GM23338 (cell line): ENCODE data around the gene MTIF3. TPM values are rescaled to one million over a fixed set of nuclear protein-coding genes. Genes with fewer than 3 reads are reported as not detected.

Experiments
- ATAC-seq: fragments of 200-7000 bp; cut with Tn5 transposase; 3 replicates; pipeline ENCODE4 v1.9.1; 2020
- DNase-seq: peaks from one replicate; pipeline ENCODE4 v3.0.0-alpha.2; 2015; ENCODE audit warnings: low spot score
- H2AFZ ChIP-seq: fragments of 200-600 bp; sonication (generic); 2 replicates; pipeline ENCODE4 v1.8.0; 2016; ENCODE audit warnings: antibody characterized with exemption, mild to moderate bottlenecking, moderate library complexity
- H3F3A ChIP-seq: fragments of 200-600 bp; sonication (generic); replicated peaks from 2 replicates; pipeline ENCODE4 v1.8.0; 2017; ENCODE audit warnings: antibody characterized with exemption, mixed run types, low read depth
- H3K27ac ChIP-seq: fragments of 200-600 bp; sonication (generic); 2 replicates; pipeline ENCODE4 v1.6.1; 2016; ENCODE audit warnings: low read depth
- H3K27me3 ChIP-seq: fragments of 200-600 bp; sonication (generic); 2 replicates; pipeline ENCODE4 v1.8.0; 2016; ENCODE audit warnings: mild to moderate bottlenecking, mixed run types, moderate library complexity; ENCODE audit not compliant: insufficient read depth
- H3K36me3 ChIP-seq: fragments of 200-600 bp; sonication (generic); 2 replicates; pipeline ENCODE4 v1.8.0; 2016; ENCODE audit warnings: mild to moderate bottlenecking; ENCODE audit not compliant: insufficient read depth
- H3K4me1 ChIP-seq: fragments of 200-600 bp; sonication (generic); 2 replicates; pipeline ENCODE4 v1.8.0; 2016; ENCODE audit warnings: mild to moderate bottlenecking, moderate library complexity; ENCODE audit not compliant: insufficient read depth
- H3K4me2 ChIP-seq: fragments of 200-600 bp; sonication (generic); 2 replicates; pipeline ENCODE4 v1.7.1; 2017; ENCODE audit warnings: mixed run types
- H3K4me3 ChIP-seq: fragments of 200-600 bp; sonication (generic); 2 replicates; pipeline ENCODE4 v1.6.1; 2016; ENCODE audit warnings: mixed run types
- H3K79me2 ChIP-seq: fragments of 200-600 bp; sonication (generic); replicated peaks from 2 replicates; pipeline ENCODE4 v1.8.0; 2017; ENCODE audit warnings: mild to moderate bottlenecking; ENCODE audit not compliant: insufficient read depth
- H3K9me2 ChIP-seq: fragments of 200-600 bp; sonication (generic); 2 replicates; pipeline ENCODE4 v1.8.0; 2017; ENCODE audit not compliant: insufficient read depth
- H4K20me1 ChIP-seq: fragments of 200-600 bp; sonication (generic); replicated peaks from 2 replicates; pipeline ENCODE4 v1.8.0; 2017; ENCODE audit warnings: mild to moderate bottlenecking; ENCODE audit not compliant: insufficient read depth
- H3K27ac Mint-ChIP-seq: 2 replicates; pipeline ENCODE4 v1.8.0; 2020; ENCODE audit warnings: inconsistent platforms, mild to moderate bottlenecking, moderate library complexity, mixed read lengths
- H3K27me3 Mint-ChIP-seq: 3 replicates; pipeline ENCODE4 v1.8.0; 2022; ENCODE audit warnings: low read depth, mild to moderate bottlenecking, moderate library complexity, mixed read lengths, inconsistent platforms; ENCODE audit not compliant: insufficient read depth, poor library complexity
- H3K36me3 Mint-ChIP-seq: 3 replicates; pipeline ENCODE4 v1.8.0; 2021; ENCODE audit warnings: low read depth, mild to moderate bottlenecking, inconsistent platforms, moderate library complexity, mixed read lengths
- H3K4me1 Mint-ChIP-seq: 3 replicates; pipeline ENCODE4 v1.8.0; 2020; ENCODE audit warnings: mild to moderate bottlenecking, inconsistent platforms, mixed read lengths
- H3K4me3 Mint-ChIP-seq: 3 replicates; pipeline ENCODE4 v1.8.0; 2021; ENCODE audit warnings: moderate library complexity, mild to moderate bottlenecking, inconsistent platforms, mixed read lengths
- H3K9me3 Mint-ChIP-seq: 3 replicates; pipeline ENCODE4 v1.8.0; 2020; ENCODE audit warnings: moderate library complexity, mild to moderate bottlenecking, inconsistent platforms, mixed read lengths
- CREB1 ChIP-seq: fragments of 250-450 bp; sonication (Bioruptor Pico); IDR thresholded peaks from 2 replicates; pipeline ENCODE4 v1.5.0; 2020; ENCODE audit warnings: low read depth, mild to moderate bottlenecking, moderate library complexity
- EZH2 ChIP-seq: fragments of 200-600 bp; sonication (generic); IDR thresholded peaks from one replicate; pipeline ENCODE4 v1.8.0; 2017; ENCODE audit warnings: antibody characterized with exemption, mild to moderate bottlenecking, low read depth; ENCODE audit not compliant: unreplicated experiment
- EZH2phosphoT487 ChIP-seq: fragments of 200-600 bp; sonication (generic); IDR thresholded peaks from one replicate; pipeline ENCODE4 v1.8.1; 2018; ENCODE audit warnings: antibody characterized with exemption; ENCODE audit not compliant: unreplicated experiment
- JUNB ChIP-seq: IDR thresholded peaks from one replicate; pipeline ENCODE4 v1.6.1; 2016; ENCODE audit warnings: antibody characterized with exemption; ENCODE audit not compliant: unreplicated experiment
- POLR2AphosphoS5 ChIP-seq: IDR thresholded peaks from 2 replicates; pipeline ENCODE4 v1.6.1; 2016; ENCODE audit warnings: antibody characterized with exemption, low read depth
- STAT1 ChIP-seq: IDR thresholded peaks from one replicate; pipeline ENCODE4 v1.6.1; 2016; ENCODE audit warnings: antibody characterized with exemption; ENCODE audit not compliant: unreplicated experiment
- ZNF114 ChIP-seq: fragments of 250-450 bp; sonication (Bioruptor Pico); IDR thresholded peaks from 2 replicates; pipeline ENCODE4 v1.5.0; 2020; ENCODE audit warnings: mild to moderate bottlenecking, moderate library complexity
- ZNF331 ChIP-seq: fragments of 250-450 bp; sonication (Bioruptor Pico); IDR thresholded peaks from 2 replicates; pipeline ENCODE4 v1.5.0; 2020; ENCODE audit warnings: low read depth, mild to moderate bottlenecking, moderate library complexity
- polyA plus RNA-seq: library from polyadenylated mRNA; unstranded; fragments of >200 nt; fragmentation: Nextera tagmentation; extraction: Ambion mirVana; gene quantifications from 2 replicates; pipeline ENCODE4 v1.2.1, GENCODE V29; 2016
- total RNA-seq: library from RNA; depleted of rRNA; stranded (reverse); fragments of >200 nt; shearing (Covaris generic); gene quantifications from 2 replicates; pipeline ENCODE4 v1.2.3, GENCODE V29; 2014
- TF ChIP-seq, protein P1 (sequence below): fragments of 250-450 bp; sonication (Bioruptor Pico); IDR thresholded peaks from 2 replicates; pipeline ENCODE4 v1.5.0; 2020; ENCODE audit warnings: mild to moderate bottlenecking, moderate library complexity
- TF ChIP-seq, protein P2 (sequence below): IDR thresholded peaks from 2 replicates; pipeline ENCODE4 v1.6.1; 2016; ENCODE audit warnings: antibody characterized with exemption
- TF ChIP-seq, protein P3 (sequence below), 2 experiments: fragments of 200-600 bp in 1 of 2; sonication (generic) in 1 of 2; conservative IDR thresholded peaks; 2 replicates each; pipeline versions ENCODE4 v1.5.1 to v1.6.1; 2016 to 2017; ENCODE audit warnings: antibody characterized with exemption in 2 of 2, low read depth in 2 of 2, mild to moderate bottlenecking in 2 of 2, moderate library complexity in 1 of 2
- TF ChIP-seq, protein P4 (sequence below): IDR thresholded peaks from one replicate; pipeline ENCODE4 v1.6.1; 2018; ENCODE audit warnings: antibody characterized with exemption; ENCODE audit not compliant: unreplicated experiment

The MTIF3 gene
- total and polyA plus RNA-seq, 2 experiments from 2014 or later: 33.0 to 152 TPM

GRCh38 chr13:27455331-27455855 is 5.0 kb upstream of the MTIF3 start (continued):
- TF ChIP-seq, protein P1, sequence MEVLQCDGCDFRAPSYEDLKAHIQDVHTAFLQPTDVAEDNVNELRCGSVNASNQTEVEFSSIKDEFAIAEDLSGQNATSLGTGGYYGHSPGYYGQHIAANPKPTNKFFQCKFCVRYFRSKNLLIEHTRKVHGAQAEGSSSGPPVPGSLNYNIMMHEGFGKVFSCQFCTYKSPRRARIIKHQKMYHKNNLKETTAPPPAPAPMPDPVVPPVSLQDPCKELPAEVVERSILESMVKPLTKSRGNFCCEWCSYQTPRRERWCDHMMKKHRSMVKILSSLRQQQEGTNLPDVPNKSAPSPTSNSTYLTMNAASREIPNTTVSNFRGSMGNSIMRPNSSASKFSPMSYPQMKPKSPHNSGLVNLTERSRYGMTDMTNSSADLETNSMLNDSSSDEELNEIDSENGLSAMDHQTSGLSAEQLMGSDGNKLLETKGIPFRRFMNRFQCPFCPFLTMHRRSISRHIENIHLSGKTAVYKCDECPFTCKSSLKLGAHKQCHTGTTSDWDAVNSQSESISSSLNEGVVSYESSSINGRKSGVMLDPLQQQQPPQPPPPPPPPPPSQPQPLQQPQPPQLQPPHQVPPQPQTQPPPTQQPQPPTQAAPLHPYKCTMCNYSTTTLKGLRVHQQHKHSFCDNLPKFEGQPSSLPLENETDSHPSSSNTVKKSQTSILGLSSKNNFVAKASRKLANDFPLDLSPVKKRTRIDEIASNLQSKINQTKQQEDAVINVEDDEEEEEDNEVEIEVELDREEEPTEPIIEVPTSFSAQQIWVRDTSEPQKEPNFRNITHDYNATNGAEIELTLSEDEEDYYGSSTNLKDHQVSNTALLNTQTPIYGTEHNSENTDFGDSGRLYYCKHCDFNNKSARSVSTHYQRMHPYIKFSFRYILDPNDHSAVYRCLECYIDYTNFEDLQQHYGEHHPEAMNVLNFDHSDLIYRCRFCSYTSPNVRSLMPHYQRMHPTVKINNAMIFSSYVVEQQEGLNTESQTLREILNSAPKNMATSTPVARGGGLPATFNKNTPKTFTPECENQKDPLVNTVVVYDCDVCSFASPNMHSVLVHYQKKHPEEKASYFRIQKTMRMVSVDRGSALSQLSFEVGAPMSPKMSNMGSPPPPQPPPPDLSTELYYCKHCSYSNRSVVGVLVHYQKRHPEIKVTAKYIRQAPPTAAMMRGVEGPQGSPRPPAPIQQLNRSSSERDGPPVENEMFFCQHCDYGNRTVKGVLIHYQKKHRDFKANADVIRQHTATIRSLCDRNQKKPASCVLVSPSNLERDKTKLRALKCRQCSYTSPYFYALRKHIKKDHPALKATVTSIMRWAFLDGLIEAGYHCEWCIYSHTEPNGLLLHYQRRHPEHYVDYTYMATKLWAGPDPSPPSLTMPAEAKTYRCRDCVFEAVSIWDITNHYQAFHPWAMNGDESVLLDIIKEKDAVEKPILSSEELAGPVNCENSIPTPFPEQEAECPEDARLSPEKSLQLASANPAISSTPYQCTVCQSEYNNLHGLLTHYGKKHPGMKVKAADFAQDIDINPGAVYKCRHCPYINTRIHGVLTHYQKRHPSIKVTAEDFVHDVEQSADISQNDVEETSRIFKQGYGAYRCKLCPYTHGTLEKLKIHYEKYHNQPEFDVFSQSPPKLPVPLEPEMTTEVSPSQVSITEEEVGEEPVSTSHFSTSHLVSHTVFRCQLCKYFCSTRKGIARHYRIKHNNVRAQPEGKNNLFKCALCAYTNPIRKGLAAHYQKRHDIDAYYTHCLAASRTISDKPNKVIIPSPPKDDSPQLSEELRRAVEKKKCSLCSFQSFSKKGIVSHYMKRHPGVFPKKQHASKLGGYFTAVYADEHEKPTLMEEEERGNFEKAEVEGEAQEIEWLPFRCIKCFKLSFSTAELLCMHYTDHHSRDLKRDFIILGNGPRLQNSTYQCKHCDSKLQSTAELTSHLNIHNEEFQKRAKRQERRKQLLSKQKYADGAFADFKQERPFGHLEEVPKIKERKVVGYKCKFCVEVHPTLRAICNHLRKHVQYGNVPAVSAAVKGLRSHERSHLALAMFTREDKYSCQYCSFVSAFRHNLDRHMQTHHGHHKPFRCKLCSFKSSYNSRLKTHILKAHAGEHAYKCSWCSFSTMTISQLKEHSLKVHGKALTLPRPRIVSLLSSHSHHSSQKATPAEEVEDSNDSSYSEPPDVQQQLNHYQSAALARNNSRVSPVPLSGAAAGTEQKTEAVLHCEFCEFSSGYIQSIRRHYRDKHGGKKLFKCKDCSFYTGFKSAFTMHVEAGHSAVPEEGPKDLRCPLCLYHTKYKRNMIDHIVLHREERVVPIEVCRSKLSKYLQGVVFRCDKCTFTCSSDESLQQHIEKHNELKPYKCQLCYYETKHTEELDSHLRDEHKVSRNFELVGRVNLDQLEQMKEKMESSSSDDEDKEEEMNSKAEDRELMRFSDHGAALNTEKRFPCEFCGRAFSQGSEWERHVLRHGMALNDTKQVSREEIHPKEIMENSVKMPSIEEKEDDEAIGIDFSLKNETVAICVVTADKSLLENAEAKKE (CRISPR knock-in tag): no peak
- TF ChIP-seq EZH2phosphoT487 (no peak), EZH2 (no peak), POLR2AphosphoS5 (no peak), ZNF114 (CRISPR knock-in tag) (no peak)
- TF ChIP-seq, protein P2, sequence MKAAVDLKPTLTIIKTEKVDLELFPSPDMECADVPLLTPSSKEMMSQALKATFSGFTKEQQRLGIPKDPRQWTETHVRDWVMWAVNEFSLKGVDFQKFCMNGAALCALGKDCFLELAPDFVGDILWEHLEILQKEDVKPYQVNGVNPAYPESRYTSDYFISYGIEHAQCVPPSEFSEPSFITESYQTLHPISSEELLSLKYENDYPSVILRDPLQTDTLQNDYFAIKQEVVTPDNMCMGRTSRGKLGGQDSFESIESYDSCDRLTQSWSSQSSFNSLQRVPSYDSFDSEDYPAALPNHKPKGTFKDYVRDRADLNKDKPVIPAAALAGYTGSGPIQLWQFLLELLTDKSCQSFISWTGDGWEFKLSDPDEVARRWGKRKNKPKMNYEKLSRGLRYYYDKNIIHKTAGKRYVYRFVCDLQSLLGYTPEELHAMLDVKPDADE: no peak

- Histone ChIP-seq H3F3A (peaks cover 8% of the 10 kb centered on the region), H3K4me1 (peaks cover 15% of the 10 kb centered on the region), H2AFZ (peak overlapping the region; percentile 28; the same call in 1 of the 2 replicates), H3K4me3 (peak overlapping the region; percentile 64), H3K27me3 (no peaks in the 10 kb centered on the region), H3K36me3 (no peaks in the 10 kb centered on the region), H3K79me2 (peaks cover 32% of the 10 kb centered on the region), H3K4me2 (peak overlapping the region; percentile 79), H3K27ac (peak overlapping the region; percentile 96), H4K20me1 (no peaks in the 10 kb centered on the region), H3K9me2 (no peaks in the 10 kb centered on the region)
- Mint-ChIP-seq H3K27ac (peak overlapping the region; percentile 95), H3K9me3 (no peaks in the 10 kb centered on the region), H3K4me3 (peak overlapping the region; percentile 87), H3K36me3 (no peaks in the 10 kb centered on the region), H3K4me1 (peaks cover 28% of the 10 kb centered on the region), H3K27me3 (peaks cover 8% of the 10 kb centered on the region)
- peak; percentile 39 for ATAC-seq
- DNase-seq: peak; percentile 64
- TF ChIP-seq CREB1 (CRISPR knock-in tag) (no peak), EZH2phosphoT487 (no peak), STAT1 (no peak), POLR2AphosphoS5 (no peak), ZNF114 (CRISPR knock-in tag) (no peak), ZNF331 (CRISPR knock-in tag) (no peak), JUNB (no peak)
- TF ChIP-seq, protein P3, sequence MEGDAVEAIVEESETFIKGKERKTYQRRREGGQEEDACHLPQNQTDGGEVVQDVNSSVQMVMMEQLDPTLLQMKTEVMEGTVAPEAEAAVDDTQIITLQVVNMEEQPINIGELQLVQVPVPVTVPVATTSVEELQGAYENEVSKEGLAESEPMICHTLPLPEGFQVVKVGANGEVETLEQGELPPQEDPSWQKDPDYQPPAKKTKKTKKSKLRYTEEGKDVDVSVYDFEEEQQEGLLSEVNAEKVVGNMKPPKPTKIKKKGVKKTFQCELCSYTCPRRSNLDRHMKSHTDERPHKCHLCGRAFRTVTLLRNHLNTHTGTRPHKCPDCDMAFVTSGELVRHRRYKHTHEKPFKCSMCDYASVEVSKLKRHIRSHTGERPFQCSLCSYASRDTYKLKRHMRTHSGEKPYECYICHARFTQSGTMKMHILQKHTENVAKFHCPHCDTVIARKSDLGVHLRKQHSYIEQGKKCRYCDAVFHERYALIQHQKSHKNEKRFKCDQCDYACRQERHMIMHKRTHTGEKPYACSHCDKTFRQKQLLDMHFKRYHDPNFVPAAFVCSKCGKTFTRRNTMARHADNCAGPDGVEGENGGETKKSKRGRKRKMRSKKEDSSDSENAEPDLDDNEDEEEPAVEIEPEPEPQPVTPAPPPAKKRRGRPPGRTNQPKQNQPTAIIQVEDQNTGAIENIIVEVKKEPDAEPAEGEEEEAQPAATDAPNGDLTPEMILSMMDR (conservative IDR thresholded peaks at IDR 0.05; ENCODE audit: low read depth in 2 of 2): no peak
- TF ChIP-seq, protein P4, sequence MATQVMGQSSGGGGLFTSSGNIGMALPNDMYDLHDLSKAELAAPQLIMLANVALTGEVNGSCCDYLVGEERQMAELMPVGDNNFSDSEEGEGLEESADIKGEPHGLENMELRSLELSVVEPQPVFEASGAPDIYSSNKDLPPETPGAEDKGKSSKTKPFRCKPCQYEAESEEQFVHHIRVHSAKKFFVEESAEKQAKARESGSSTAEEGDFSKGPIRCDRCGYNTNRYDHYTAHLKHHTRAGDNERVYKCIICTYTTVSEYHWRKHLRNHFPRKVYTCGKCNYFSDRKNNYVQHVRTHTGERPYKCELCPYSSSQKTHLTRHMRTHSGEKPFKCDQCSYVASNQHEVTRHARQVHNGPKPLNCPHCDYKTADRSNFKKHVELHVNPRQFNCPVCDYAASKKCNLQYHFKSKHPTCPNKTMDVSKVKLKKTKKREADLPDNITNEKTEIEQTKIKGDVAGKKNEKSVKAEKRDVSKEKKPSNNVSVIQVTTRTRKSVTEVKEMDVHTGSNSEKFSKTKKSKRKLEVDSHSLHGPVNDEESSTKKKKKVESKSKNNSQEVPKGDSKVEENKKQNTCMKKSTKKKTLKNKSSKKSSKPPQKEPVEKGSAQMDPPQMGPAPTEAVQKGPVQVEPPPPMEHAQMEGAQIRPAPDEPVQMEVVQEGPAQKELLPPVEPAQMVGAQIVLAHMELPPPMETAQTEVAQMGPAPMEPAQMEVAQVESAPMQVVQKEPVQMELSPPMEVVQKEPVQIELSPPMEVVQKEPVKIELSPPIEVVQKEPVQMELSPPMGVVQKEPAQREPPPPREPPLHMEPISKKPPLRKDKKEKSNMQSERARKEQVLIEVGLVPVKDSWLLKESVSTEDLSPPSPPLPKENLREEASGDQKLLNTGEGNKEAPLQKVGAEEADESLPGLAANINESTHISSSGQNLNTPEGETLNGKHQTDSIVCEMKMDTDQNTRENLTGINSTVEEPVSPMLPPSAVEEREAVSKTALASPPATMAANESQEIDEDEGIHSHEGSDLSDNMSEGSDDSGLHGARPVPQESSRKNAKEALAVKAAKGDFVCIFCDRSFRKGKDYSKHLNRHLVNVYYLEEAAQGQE: no peak
These were observed 632 bp upstream of the MTIF3 start for GRCh38 chr13:27450921-27451471.
